ENCODE results near the gene LITAF. TPM values are rescaled to one million over a fixed set of nuclear protein-coding genes. Genes with fewer than 3 reads are reported as not detected.

LITAF gene
- total RNA-seq, 1 donor from 2014 or later, result 124 TPM

GRCh38 chr16:11542069-11542744 lies 44.5 kb downstream of the LITAF start:
- CTCF ChIA-PET, result no interaction called here
- Mint-ChIP-seq H3K4me3 (no peak overlapping the region), H3K9me3 (no peaks in the 10 kb centered on the region), H3K27ac (no peak overlapping the region), H3K4me1 (no peaks in the 10 kb centered on the region), H3K27me3 (no peaks in the 10 kb centered on the region), H3K36me3 (ENCODE audit: low read depth) (peaks cover 14% of the 10 kb centered on the region)
- POLR2A ChIA-PET, result no interaction called here
- DNase-seq, result no peak
- intact Hi-C loops (cut with micrococcal nuclease), result no loop called here
- TF ChIP-seq, protein P1, sequence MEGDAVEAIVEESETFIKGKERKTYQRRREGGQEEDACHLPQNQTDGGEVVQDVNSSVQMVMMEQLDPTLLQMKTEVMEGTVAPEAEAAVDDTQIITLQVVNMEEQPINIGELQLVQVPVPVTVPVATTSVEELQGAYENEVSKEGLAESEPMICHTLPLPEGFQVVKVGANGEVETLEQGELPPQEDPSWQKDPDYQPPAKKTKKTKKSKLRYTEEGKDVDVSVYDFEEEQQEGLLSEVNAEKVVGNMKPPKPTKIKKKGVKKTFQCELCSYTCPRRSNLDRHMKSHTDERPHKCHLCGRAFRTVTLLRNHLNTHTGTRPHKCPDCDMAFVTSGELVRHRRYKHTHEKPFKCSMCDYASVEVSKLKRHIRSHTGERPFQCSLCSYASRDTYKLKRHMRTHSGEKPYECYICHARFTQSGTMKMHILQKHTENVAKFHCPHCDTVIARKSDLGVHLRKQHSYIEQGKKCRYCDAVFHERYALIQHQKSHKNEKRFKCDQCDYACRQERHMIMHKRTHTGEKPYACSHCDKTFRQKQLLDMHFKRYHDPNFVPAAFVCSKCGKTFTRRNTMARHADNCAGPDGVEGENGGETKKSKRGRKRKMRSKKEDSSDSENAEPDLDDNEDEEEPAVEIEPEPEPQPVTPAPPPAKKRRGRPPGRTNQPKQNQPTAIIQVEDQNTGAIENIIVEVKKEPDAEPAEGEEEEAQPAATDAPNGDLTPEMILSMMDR (IDR thresholded peaks at IDR 0.05), result no peak
- no peak for ATAC-seq (ENCODE audit: low read depth)

DNA sequence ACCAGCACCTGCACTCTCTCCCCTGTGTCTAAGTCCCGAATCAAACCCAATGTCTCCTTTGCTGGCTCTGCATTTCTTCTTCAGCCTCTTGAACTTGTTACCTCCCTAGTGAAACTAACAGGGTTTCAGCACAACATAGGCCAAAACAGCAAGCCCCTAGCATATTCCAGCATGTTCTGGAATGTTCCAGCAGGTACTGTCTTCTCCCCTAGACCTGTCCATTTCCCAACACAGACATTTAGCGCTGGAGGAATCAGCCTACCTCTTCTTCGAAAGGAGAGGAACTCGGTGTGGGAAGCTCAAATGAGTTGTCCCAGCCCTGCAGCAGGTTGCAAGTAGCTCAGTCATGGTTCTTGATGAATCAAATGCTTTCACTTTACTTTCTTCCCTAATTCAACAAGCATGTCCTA lies 47.1 kb downstream of the LITAF start:
- ATAC-seq (ENCODE audit: low read depth), result no peak

GRCh38 chr16:11538880-11539279 lies 47.8 kb downstream of the LITAF start:
- intact Hi-C loops (cut with micrococcal nuclease), result no loop called here
- ChIA-PET CTCF (no interaction called here), POLR2A (interaction anchor here (0.7 kb wide), 1 partner anchor 28 kb away, joined by 3 read pairs; no protein-coding TSS in a partner anchor)
- Mint-ChIP-seq H3K4me1 (no peaks in the 10 kb centered on the region), H3K27ac (no peak overlapping the region), H3K36me3 (ENCODE audit: low read depth) (no peaks in the 10 kb centered on the region), H3K4me3 (no peak overlapping the region), H3K27me3 (no peaks in the 10 kb centered on the region), H3K9me3 (no peaks in the 10 kb centered on the region)
- DNase-seq (no peak), ATAC-seq (ENCODE audit: low read depth) (no peak)
- TF ChIP-seq, protein P1 (IDR thresholded peaks at IDR 0.05), result no peak

More for the DNA sequence above, 47.1 kb downstream of the LITAF start:
- no peak for DNase-seq
- Mint-ChIP-seq H3K27ac (no peak overlapping the region), H3K9me3 (no peaks in the 10 kb centered on the region), H3K4me1 (no peaks in the 10 kb centered on the region), H3K4me3 (no peak overlapping the region), H3K36me3 (ENCODE audit: low read depth) (no peaks in the 10 kb centered on the region), H3K27me3 (no peaks in the 10 kb centered on the region)
- ChIA-PET CTCF (no interaction called here), POLR2A (no interaction called here)
- intact Hi-C loops (cut with micrococcal nuclease), result no loop called here
- TF ChIP-seq, protein P1 (IDR thresholded peaks at IDR 0.05), result no peak

DNA sequence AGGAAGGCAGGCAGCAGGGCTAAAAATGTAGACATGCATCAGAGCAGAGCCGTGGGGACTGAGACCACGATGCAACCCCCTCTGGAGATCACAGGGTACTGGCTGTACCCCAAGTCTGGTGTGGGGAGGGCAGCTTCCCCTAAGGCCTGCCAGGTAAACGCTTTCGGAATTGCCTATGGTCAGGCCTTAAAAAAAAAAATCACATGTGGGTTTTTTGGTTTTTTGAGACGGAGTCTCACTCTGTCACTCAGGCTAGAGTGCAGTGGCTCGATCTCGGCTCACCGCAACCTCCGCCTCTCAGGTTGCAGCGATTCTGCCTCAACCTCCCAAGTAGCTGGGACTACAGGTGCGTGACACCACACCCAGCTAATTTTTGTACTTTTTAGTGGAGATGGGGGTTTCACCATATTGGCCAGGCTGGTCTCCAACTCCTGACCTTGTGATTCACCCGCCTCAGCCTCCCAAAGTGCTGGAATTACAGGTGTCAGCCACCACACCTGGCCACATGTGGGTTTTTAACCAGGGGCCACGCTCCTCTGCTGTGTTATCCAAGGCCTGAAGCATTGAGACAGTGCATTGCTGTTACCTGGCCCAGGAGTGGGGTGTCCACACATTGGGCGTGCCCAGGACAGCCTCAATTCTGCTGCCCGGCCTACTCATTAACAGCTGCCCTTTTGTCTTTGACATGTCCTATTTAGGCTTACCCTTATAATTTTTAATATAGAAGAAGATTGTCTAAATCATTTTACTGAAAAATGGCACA lies 50.4 kb downstream of the LITAF start:
- DNase-seq, result no peak
- TF ChIP-seq, protein P1 (IDR thresholded peaks at IDR 0.05), result no peak
- Mint-ChIP-seq H3K27ac (no peak overlapping the region), H3K4me3 (no peak overlapping the region), H3K9me3 (no peaks in the 10 kb centered on the region), H3K27me3 (no peaks in the 10 kb centered on the region), H3K36me3 (ENCODE audit: low read depth) (no peaks in the 10 kb centered on the region), H3K4me1 (no peaks in the 10 kb centered on the region)
- intact Hi-C loops (cut with micrococcal nuclease), result no loop called here
- ATAC-seq (ENCODE audit: low read depth), result no peak
- POLR2A ChIA-PET, result interaction anchor here (0.6 to 0.7 kb wide), 3 partner anchors 65 to 281 kb away, joined by 3 to 8 read pairs (median 5); no protein-coding TSS in a partner anchor
- CTCF ChIA-PET, result no interaction called here

- TF ChIP-seq, protein P1 (IDR thresholded peaks at IDR 0.05), result no peak
- ATAC-seq (ENCODE audit: low read depth), result no peak
- intact Hi-C loops (cut with micrococcal nuclease), result no loop called here
- H3K4me3 Mint-ChIP-seq, result no peak overlapping the region
- H3K9me3 Mint-ChIP-seq, result no peaks in the 10 kb centered on the region
- H3K27me3 Mint-ChIP-seq, result no peaks in the 10 kb centered on the region
- no peaks in the 10 kb centered on the region for H3K36me3 Mint-ChIP-seq (ENCODE audit: low read depth)
- H3K27ac Mint-ChIP-seq, result no peak overlapping the region
- H3K4me1 Mint-ChIP-seq, result no peaks in the 10 kb centered on the region
- no peak for DNase-seq
- ChIA-PET POLR2A (interaction anchor here (0.6 kb wide), 1 partner anchor 84 kb away, joined by 3 read pairs; no protein-coding TSS in a partner anchor), CTCF (interaction anchor here (1.0 to 1.2 kb wide), 2 partner anchors 63 to 105 kb away, joined by 3 to 5 read pairs; no protein-coding TSS in a partner anchor)
Measured at GRCh38 chr16:11535494-11535893, 51.2 kb downstream of the LITAF start.

Measured in activated B cell treated with CpG ODN at 0.5 μM for 24 hours (primary cell).